ENCODE measurements around the gene WEE2. TPM values are rescaled to one million over a fixed set of nuclear protein-coding genes. Genes with fewer than 3 reads are reported as not detected.
"Not testable (repeated sequence)": the region's sequence is repeated elsewhere in the genome, so short reads cannot be mapped to it uniquely, and the experiment has no call there.

WEE2 gene
- total and polyA plus RNA-seq, 7 experiments from 2014 or later = 0.11 to 0.15 TPM; not detected in 5

- Mint-ChIP-seq H3K9me3 (peaks cover 0 to 42% (median 18%) of the 10 kb centered on the region in 11 donors), H3K4me3 (no peak overlapping the region), H3K36me3 (peaks cover 41 to 93% (median 78%) of the 10 kb centered on the region in 5 donors), H3K27me3 (no peaks in the 10 kb centered on the region), H3K27ac (no peak overlapping the region), H3K4me1 (peaks cover 0 to 21% (median 12%) of the 10 kb centered on the region in 7 donors)
- Histone ChIP-seq H3K4me1 (ENCODE audit: control insufficient read depth in 2 of 2, insufficient read depth in 2 of 2, low read length in 2 of 2) (no peaks in the 10 kb centered on the region), H3K4me3 (ENCODE audit: low read length) (no peak overlapping the region), H3K27me3 (ENCODE audit: control insufficient read depth in 2 of 2, insufficient read depth in 2 of 2, low read length in 2 of 2) (no peaks in the 10 kb centered on the region), H3K9me3 (ENCODE audit: control insufficient read depth in 2 of 3, low read length in 3 of 3) (peaks cover 0 to 12% (median 0%) of the 10 kb centered on the region in 3 experiments), H3K36me3 (ENCODE audit: control insufficient read depth in 2 of 3, insufficient read depth in 3 of 3, low read length in 3 of 3) (peaks cover 19 to 89% (median 26%) of the 10 kb centered on the region in 3 experiments), H3K27ac (ENCODE audit: low read depth, low read length) (no peak overlapping the region)
- ATAC-seq (peak; percentile 58), DNase-seq (peak in 4 of 9 donors; percentile 11 to 19 (median 16))
- POLR2A ChIA-PET = no interaction called here
- CTCF ChIA-PET = interaction anchor here (0.6 kb wide), 1 partner anchor 42 kb away, joined by 4 read pairs; no protein-coding TSS in a partner anchor
- intact Hi-C loops (cut with micrococcal nuclease) = loop anchor here (1.0 to 2.0 kb wide), 2 partner anchors 31 to 32 kb away; no protein-coding TSS in a partner anchor
Measured at GRCh38 chr7:141754939-141755338, 46.8 kb downstream of the WEE2 start.

- Histone ChIP-seq H3K36me3 (ENCODE audit: control insufficient read depth in 2 of 3, insufficient read depth in 3 of 3, low read length in 3 of 3) (peaks cover 0 to 56% (median 4%) of the 10 kb centered on the region in 3 experiments), H3K27me3 (ENCODE audit: control insufficient read depth in 2 of 2, insufficient read depth in 2 of 2, low read length in 2 of 2) (no peaks in the 10 kb centered on the region), H3K4me3 (ENCODE audit: low read length) (no peak within 1 kb of the TSS), H3K9me3 (ENCODE audit: control insufficient read depth in 2 of 3, low read length in 3 of 3) (no peaks in the 10 kb centered on the region), H3K27ac (ENCODE audit: low read depth, low read length) (no peak within 1 kb of the TSS), H3K4me1 (ENCODE audit: control insufficient read depth in 2 of 2, insufficient read depth in 2 of 2, low read length in 2 of 2) (no peaks in the 10 kb centered on the region)
- DNase-seq = no peak
- no peak for ATAC-seq
- intact Hi-C loops (cut with micrococcal nuclease) = no loop called here
- peaks cover 0 to 14% (median 10%) of the 10 kb centered on the region in 7 donors for H3K4me1 Mint-ChIP-seq
- H3K27me3 Mint-ChIP-seq = no peaks in the 10 kb centered on the region
- ChIA-PET POLR2A (no interaction called here), CTCF (no interaction called here)
- no peak within 1 kb of the TSS for H3K27ac Mint-ChIP-seq
- H3K4me3 Mint-ChIP-seq = no peak within 1 kb of the TSS
- H3K9me3 Mint-ChIP-seq = peaks cover 0 to 2% (median 0%) of the 10 kb centered on the region in 11 donors
- H3K36me3 Mint-ChIP-seq = peaks cover 9 to 79% (median 62%) of the 10 kb centered on the region in 5 donors
Measured at GRCh38 chr7:141763797-141764196, 55.6 kb downstream of the WEE2 start, which contains the start of gene TAS2R3. Gene TAS2R3 (plus strand): TSS chr7:141764097. CDS start chr7:141764159, 62 bp downstream.

GRCh38 chr7:141770083-141770583, 62.0 kb downstream of the WEE2 start:
- H3K27me3 ChIP-seq (ENCODE audit: control insufficient read depth in 2 of 2, insufficient read depth in 2 of 2, low read length in 2 of 2); H3K4me1 ChIP-seq (ENCODE audit: control insufficient read depth in 2 of 2, insufficient read depth in 2 of 2, low read length in 2 of 2); intact Hi-C loops (cut with micrococcal nuclease); ATAC-seq; H3K27ac ChIP-seq (ENCODE audit: low read depth, low read length); H3K9me3 ChIP-seq (ENCODE audit: control insufficient read depth in 2 of 3, low read length in 3 of 3); H3K9me3 Mint-ChIP-seq; H3K4me3 ChIP-seq (ENCODE audit: low read length); H3K4me3 Mint-ChIP-seq; POLR2A ChIA-PET; H3K27me3 Mint-ChIP-seq; DNase-seq: not testable (repeated sequence)
- H3K4me1 Mint-ChIP-seq = peaks cover 0 to 15% (median 10%) of the 10 kb centered on the region in 7 donors
- H3K36me3 ChIP-seq (ENCODE audit: control insufficient read depth in 2 of 3, insufficient read depth in 3 of 3, low read length in 3 of 3) = peaks cover 0 to 17% (median 0%) of the 10 kb centered on the region in 3 experiments
- CTCF ChIA-PET = interaction anchor here (0.7 kb wide), 1 partner anchor 107 kb away, joined by 3 read pairs; no protein-coding TSS in a partner anchor
- peaks cover 0 to 71% (median 43%) of the 10 kb centered on the region in 5 donors for H3K36me3 Mint-ChIP-seq
- H3K27ac Mint-ChIP-seq = peak overlapping the region in 1 of 9 donors; percentile 65

GRCh38 chr7:141776374-141776773, 68.2 kb downstream of the WEE2 start, which contains the start of gene TAS2R4:
Gene TAS2R4 (plus strand): TSS chr7:141776674. CDS start chr7:141778489, 1,815 bp downstream.
- H3K27ac ChIP-seq (ENCODE audit: low read depth, low read length) = no peak within 1 kb of the TSS
- ChIA-PET POLR2A (no interaction called here), CTCF (no interaction called here)
- H3K9me3 Mint-ChIP-seq = peaks cover 0 to 3% (median 0%) of the 10 kb centered on the region in 11 donors
- H3K36me3 ChIP-seq (ENCODE audit: control insufficient read depth in 2 of 3, insufficient read depth in 3 of 3, low read length in 3 of 3) = peaks cover 0 to 27% (median 0%) of the 10 kb centered on the region in 3 experiments
- no peaks in the 10 kb centered on the region for H3K27me3 ChIP-seq (ENCODE audit: control insufficient read depth in 2 of 2, insufficient read depth in 2 of 2, low read length in 2 of 2)
- no peak for DNase-seq
- no peaks in the 10 kb centered on the region for H3K9me3 ChIP-seq (ENCODE audit: control insufficient read depth in 2 of 3, low read length in 3 of 3)
- H3K4me1 ChIP-seq (ENCODE audit: control insufficient read depth in 2 of 2, insufficient read depth in 2 of 2, low read length in 2 of 2) = no peaks in the 10 kb centered on the region
- no peaks in the 10 kb centered on the region for H3K27me3 Mint-ChIP-seq
- peaks cover 12 to 71% (median 48%) of the 10 kb centered on the region in 5 donors for H3K36me3 Mint-ChIP-seq
- no peak within 1 kb of the TSS for H3K4me3 ChIP-seq (ENCODE audit: low read length)
- H3K4me1 Mint-ChIP-seq = peaks cover 0 to 18% (median 5%) of the 10 kb centered on the region in 7 donors
- intact Hi-C loops (cut with micrococcal nuclease) = no loop called here
- no peak within 1 kb of the TSS for H3K4me3 Mint-ChIP-seq
- H3K27ac Mint-ChIP-seq = no peak within 1 kb of the TSS
- no peak for ATAC-seq

Other genes with a start within 250 kb of the WEE2 start
- gene AGK, start 156.9 kb upstream of the WEE2 start, total RNA-seq = 10 to 100 TPM; 24.3 to 58.8 (median 29.9) TPM
- gene AGK, start 156.9 kb upstream of the WEE2 start, polyA plus RNA-seq = 10 to 100 TPM; 28.3 to 32.2 TPM
- gene DENND11, start 6.2 kb upstream of the WEE2 start, total RNA-seq = 10 to 100 TPM; 40.7 to 77.9 (median 53.6) TPM
- gene DENND11, start 6.2 kb upstream of the WEE2 start, polyA plus RNA-seq = 10 to 100 TPM; 15.1 to 19.4 TPM
- gene SSBP1, start 30.0 kb downstream of the WEE2 start, total RNA-seq = 100 to 1,000 TPM in 3 of 5 experiments, 10 to 100 TPM in 2; 86.4 to 148 (median 107) TPM
- 100 to 1,000 TPM; 299 to 360 TPM for gene SSBP1, start 30.0 kb downstream of the WEE2 start, polyA plus RNA-seq
- 10 to 100 TPM in 1 of 5 experiments, 1 to 10 TPM in 4; 1.2 to 11.4 (median 1.9) TPM for gene TAS2R3, start 55.7 kb downstream of the WEE2 start, total RNA-seq
- gene TAS2R3, start 55.7 kb downstream of the WEE2 start, polyA plus RNA-seq = not detected
- gene TAS2R4, start 68.3 kb downstream of the WEE2 start, total RNA-seq = 1 to 10 TPM in 4 of 5 experiments, under 1 TPM in 1; 0.83 to 6.3 (median 1.5) TPM
- gene TAS2R4, start 68.3 kb downstream of the WEE2 start, polyA plus RNA-seq = not detected
- 1 to 10 TPM; 1.2 to 9.1 (median 2.4) TPM for gene TAS2R5, start 81.9 kb downstream of the WEE2 start, total RNA-seq
- gene TAS2R5, start 81.9 kb downstream of the WEE2 start, polyA plus RNA-seq = under 1 TPM in 1 of 2 donors, not detected in 1; 0.90 TPM
- not detected for gene PRSS37, start 133.1 kb downstream of the WEE2 start, total RNA-seq
- not detected for gene PRSS37, start 133.1 kb downstream of the WEE2 start, polyA plus RNA-seq
- gene OR9A4, start 208.0 kb downstream of the WEE2 start, total RNA-seq = not detected
- not detected for gene OR9A4, start 208.0 kb downstream of the WEE2 start, polyA plus RNA-seq
- gene CLEC5A, start 238.6 kb downstream of the WEE2 start, total RNA-seq = 1 to 10 TPM in 2 of 5 experiments, under 1 TPM in 2, not detected in 1; 0.49 to 3.5 (median 1.0) TPM
- gene CLEC5A, start 238.6 kb downstream of the WEE2 start, polyA plus RNA-seq = not detected